Body of pancreas (tissue), 4 donors: ENCODE measurements around the gene BANP. TPM values are rescaled to one million over a fixed set of nuclear protein-coding genes. Genes with fewer than 3 reads are reported as not detected.

ENCODE experiments used
- ATAC-seq: fragments of 150-250 bp; one replicate; pipeline ENCODE4 v1.9.1; 2016
- DNase-seq, 4 donors: peaks; one replicate each; pipeline ENCODE4 v3.0.0-alpha.2; 2019
- H3K27ac ChIP-seq, 4 donors: fragments of 200-600 bp; sonication (generic); 1 replicate in 3 of 4; 2 replicates in 1 of 4; pipeline versions ENCODE4 v1.5.1 to v1.6.1; 2016 to 2019; ENCODE audit warnings: mild to moderate bottlenecking in 1 of 4, mixed read lengths in 1 of 4, moderate library complexity in 1 of 4
- H3K27me3 ChIP-seq, 2 donors: fragments of 200-600 bp; sonication (generic); one replicate each; pipeline ENCODE4 v1.6.0; 2016; ENCODE audit warnings: mild to moderate bottlenecking in 1 of 2
- H3K36me3 ChIP-seq, 2 donors: fragments of 200-600 bp; sonication (generic); replicated peaks in 1 of 2; 2 replicates each; pipeline ENCODE4 v1.5.1; 2016; ENCODE audit warnings: low read depth in 2 of 2; ENCODE audit not compliant: insufficient read depth in 1 of 2
- H3K4me1 ChIP-seq: fragments of 200-600 bp; sonication (generic); one replicate; pipeline ENCODE4 v1.6.0; 2016
- H3K4me3 ChIP-seq, 2 donors: fragments of 200-600 bp; sonication (generic); 1 replicate in 1 of 2; 2 replicates in 1 of 2; pipeline ENCODE4 v1.5.1; 2016 to 2019
- H3K9me3 ChIP-seq, 3 donors: fragments of 200-600 bp; sonication (generic); 1 replicate in 2 of 3; 2 replicates in 1 of 3; pipeline ENCODE4 v1.5.1; 2016
- CTCF ChIP-seq, 7 experiments: fragments of 450-650 bp in 4 of 7; fragments of 200-600 bp in 3 of 7; sonication (generic) in 3 of 7; IDR thresholded peaks; one replicate each; pipeline ENCODE4 v1.5.1; 2016 to 2019; ENCODE audit warnings: antibody characterized with exemption in 7 of 7
- POLR2A ChIP-seq, 3 donors: fragments of 450-650 bp; IDR thresholded peaks; one replicate each; pipeline ENCODE4 v1.6.1; 2016; ENCODE audit warnings: antibody characterized with exemption in 3 of 3, mild to moderate bottlenecking in 2 of 3
- WGBS, 2 donors: methylation state at CpG; one replicate each; pipeline ENCODE4 v1.1.5; 2017; 5-methylcytosine and 5-hydroxymethylcytosine counted together
- intact Hi-C: fragments of 100-400 bp; cut with DNase I; formaldehyde crosslinking; loops from one replicate; pipeline ENCODE4 v1.15.1; 2023
- total RNA-seq, 2 donors: library from RNA; depleted of rRNA; stranded (reverse); fragments of >200 nt; gene quantifications; one replicate each; pipeline ENCODE4 v1.1.0, GENCODE V29; 2016

The BANP gene
- total RNA-seq, 2 donors from 2014 or later = 19.1 to 20.2 TPM

GRCh38 chr16:88045820-88046303 lies 94.6 kb downstream of the BANP start:
- no peak overlapping the region for H3K4me3 ChIP-seq
- no peak for DNase-seq
- H3K27me3 ChIP-seq = no peaks in the 10 kb centered on the region
- H3K9me3 ChIP-seq = no peaks in the 10 kb centered on the region
- TF ChIP-seq CTCF (IDR thresholded peaks at IDR 0.05) (no peak), POLR2A (IDR thresholded peaks at IDR 0.05) (no peak)
- H3K4me1 ChIP-seq = no peaks in the 10 kb centered on the region
- H3K27ac ChIP-seq = no peak overlapping the region
- intact Hi-C loops = no loop called here
- H3K36me3 ChIP-seq = peaks cover 0 to 1% of the 10 kb centered on the region in 2 donors
- no peak for ATAC-seq
- 93 to 96% methylated on average over 9 to 16 of the region's 18 CpGs for WGBS, 2 donors

GRCh38 chr16:88047462-88047861 lies 96.2 kb downstream of the BANP start:
- no peaks in the 10 kb centered on the region for H3K4me1 ChIP-seq
- H3K27me3 ChIP-seq = no peaks in the 10 kb centered on the region
- 88 to 93% methylated on average over 3 of the region's 3 CpGs for WGBS, 2 donors
- intact Hi-C loops = no loop called here
- no peaks in the 10 kb centered on the region for H3K9me3 ChIP-seq
- DNase-seq = no peak
- TF ChIP-seq POLR2A (IDR thresholded peaks at IDR 0.05) (no peak), CTCF (IDR thresholded peaks at IDR 0.05) (no peak)
- H3K27ac ChIP-seq = no peak overlapping the region
- peaks cover 0 to 1% of the 10 kb centered on the region in 2 donors for H3K36me3 ChIP-seq
- H3K4me3 ChIP-seq = no peak overlapping the region
- ATAC-seq = no peak

GRCh38 chr16:88048985-88049384 lies 97.8 kb downstream of the BANP start:
- TF ChIP-seq POLR2A (IDR thresholded peaks at IDR 0.05) = no peak
- no peak for TF ChIP-seq CTCF (IDR thresholded peaks at IDR 0.05)
- Histone ChIP-seq H3K36me3 (peaks cover 0 to 1% of the 10 kb centered on the region in 2 donors), H3K27ac (no peak overlapping the region), H3K9me3 (no peaks in the 10 kb centered on the region), H3K4me1 (no peaks in the 10 kb centered on the region), H3K27me3 (no peaks in the 10 kb centered on the region), H3K4me3 (no peak overlapping the region)
- WGBS, 2 donors = 79 to 88% methylated on average over 6 to 15 of the region's 15 CpGs
- DNase-seq = no peak
- no peak for ATAC-seq
- intact Hi-C loops = no loop called here

- ATAC-seq = no peak
- DNase-seq = no peak
- no peaks in the 10 kb centered on the region for H3K4me1 ChIP-seq
- 91 to 95% methylated on average over 21 to 25 of the region's 25 CpGs for WGBS, 2 donors
- H3K27ac ChIP-seq = no peak overlapping the region
- no peak overlapping the region for H3K4me3 ChIP-seq
- intact Hi-C loops = no loop called here
- no peaks in the 10 kb centered on the region for H3K9me3 ChIP-seq
- peaks cover 0 to 1% of the 10 kb centered on the region in 2 donors for H3K36me3 ChIP-seq
- H3K27me3 ChIP-seq = no peaks in the 10 kb centered on the region
- TF ChIP-seq POLR2A (IDR thresholded peaks at IDR 0.05) = no peak
- TF ChIP-seq CTCF (IDR thresholded peaks at IDR 0.05) = no peak
Observed at GRCh38 chr16:88049561-88050545, 98.6 kb downstream of the BANP start.
